GM19452 (cell line): ENCODE measurements around the gene KRTAP10-4.
"Not testable (repeated sequence)": the region's sequence is repeated elsewhere in the genome, so short reads cannot be mapped to it uniquely, and the experiment has no call there.

ENCODE experiments used
- ATAC-seq: cut with Tn5 transposase; IDR thresholded peaks from one replicate; pipeline ENCODE4 v1.9.1; 2021; ENCODE audit not compliant: unreplicated experiment

Gene KRTAP10-4

DNA sequence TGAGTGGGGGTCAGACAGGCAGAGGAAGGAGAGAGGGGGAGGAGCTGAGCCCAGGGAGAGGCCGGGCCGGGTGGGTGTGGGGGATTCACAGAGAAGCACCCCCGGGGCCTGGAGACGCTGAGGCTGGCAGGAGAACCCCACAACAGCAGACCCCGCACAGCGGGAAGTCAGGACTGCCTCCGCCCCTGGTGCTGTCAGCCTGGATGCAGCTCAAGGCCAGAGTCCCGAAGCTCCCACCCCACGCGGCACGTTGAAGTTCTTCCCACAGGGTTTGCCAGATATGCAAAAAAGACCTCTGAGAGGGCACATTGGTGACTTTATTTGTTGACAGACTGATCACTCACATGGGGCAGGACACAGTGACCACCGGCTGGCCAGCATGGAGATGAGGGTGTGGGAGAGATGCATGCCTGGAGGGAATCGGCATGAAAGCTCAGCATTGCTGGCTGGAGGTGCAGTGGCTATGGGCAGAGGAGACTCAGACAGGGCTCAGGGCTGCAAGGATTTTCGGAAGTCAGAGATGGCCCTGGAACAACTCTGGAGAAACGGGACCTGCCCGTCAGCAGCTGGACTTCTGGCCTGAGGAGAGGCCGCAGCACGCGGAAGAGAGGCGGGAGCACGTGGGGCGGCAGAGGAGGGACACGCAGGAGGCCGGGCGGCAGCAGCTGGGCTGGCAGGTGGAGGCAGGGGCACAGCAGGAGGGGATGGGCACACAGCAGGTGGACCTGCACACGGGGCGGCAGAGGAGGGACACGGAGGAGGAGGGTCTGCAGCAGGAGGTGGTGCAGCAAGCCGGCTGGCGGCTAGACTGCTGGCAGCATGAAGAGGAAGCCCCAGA is 15.8 kb upstream of the KRTAP10-4 start:
- ATAC-seq, result no peak

DNA sequence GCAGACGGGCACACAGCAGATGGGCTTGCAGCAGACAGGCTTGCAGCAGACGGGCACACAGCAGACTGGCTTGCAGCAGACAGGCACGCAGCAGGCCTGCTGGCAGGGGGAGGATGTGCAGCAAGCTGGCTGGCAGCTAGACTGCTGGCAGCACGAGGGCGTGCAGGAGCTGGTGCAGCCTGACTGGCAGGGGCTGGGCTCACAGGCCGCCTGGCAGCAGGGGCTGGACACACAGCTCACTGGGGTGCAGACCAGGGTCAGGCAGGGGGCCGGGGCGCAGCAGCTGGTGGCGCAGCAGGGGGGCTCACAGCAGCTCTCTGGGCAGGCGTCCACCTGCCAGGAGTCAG is 15.2 kb upstream of the KRTAP10-4 start:
- ATAC-seq, result not testable (repeated sequence)

DNA sequence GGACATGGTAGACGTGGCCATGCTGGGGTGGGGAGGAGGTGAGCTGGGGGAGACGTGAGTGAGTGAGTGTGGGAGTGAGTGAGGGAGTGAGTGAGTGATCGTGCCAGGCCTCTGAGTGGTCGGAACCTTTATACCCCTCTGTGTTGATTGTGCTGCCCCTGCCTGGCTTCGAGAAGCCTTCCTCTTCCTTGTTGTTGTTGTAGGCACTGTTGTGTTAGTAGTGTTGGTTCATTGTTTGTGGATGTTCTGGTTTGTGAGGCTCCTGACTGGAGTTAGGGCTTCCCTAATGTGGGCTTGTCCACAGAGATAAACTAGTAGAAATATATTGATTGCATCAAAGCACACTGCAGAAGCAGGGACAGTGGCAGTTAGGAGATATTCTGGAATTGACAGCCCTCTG is 14.8 kb upstream of the KRTAP10-4 start, which contains the start of gene KRTAP10-3:
TSS of gene KRTAP10-3 (minus strand) at position 101 of the 400 bp plus-strand sequence. CDS start at position 21, 80 bp downstream.
- ATAC-seq, result no peak

DNA sequence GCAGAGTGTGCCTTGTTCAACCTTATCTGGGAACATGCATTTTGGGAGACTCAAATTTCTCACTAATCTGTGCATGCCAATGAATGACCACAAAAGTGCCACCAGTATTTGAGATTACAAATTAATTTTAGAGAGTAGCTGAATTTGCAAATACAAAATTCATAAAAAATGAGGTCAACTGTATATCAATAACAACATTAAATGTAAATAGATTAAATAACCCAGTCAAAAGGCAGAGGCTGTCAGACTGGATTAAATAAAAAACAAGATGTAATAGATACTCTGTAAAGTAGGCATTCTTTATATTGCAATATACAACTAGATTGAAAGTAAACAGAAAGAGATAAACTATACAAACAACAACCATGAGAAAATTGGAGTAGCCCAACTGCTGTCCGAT is 9.4 kb upstream of the KRTAP10-4 start:
- no peak for ATAC-seq

DNA sequence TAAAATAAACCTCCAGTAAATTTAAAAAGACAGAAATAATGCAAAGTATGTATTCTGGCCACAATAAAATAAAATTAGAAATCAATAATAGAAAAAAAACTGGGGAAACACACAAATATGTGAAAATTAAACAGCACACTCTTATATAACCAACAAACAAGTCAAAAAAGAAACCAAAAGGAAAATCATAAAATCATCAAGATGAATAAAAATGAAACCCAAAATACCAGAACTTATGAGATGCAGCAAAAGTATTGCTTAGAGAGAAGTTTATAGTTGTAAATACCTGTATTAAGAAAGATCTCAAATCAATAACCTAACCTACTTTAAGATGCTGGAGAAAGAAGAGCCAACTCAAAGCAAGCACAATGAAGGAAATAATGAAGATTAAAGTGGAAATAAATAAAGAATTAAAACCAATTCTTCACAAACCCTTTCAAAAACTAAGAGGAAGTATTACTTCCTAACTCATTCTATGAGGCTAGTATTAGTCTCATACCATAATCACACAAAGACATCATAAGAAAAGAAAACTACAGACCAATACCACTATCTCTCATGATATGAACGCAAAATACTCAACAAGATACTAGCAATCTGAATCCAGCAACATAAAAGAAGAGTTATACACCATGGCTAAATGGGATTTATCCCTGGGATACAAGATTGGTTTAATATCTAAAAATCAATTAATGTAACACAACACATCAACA is 8.5 kb upstream of the KRTAP10-4 start:
- no peak for ATAC-seq

DNA sequence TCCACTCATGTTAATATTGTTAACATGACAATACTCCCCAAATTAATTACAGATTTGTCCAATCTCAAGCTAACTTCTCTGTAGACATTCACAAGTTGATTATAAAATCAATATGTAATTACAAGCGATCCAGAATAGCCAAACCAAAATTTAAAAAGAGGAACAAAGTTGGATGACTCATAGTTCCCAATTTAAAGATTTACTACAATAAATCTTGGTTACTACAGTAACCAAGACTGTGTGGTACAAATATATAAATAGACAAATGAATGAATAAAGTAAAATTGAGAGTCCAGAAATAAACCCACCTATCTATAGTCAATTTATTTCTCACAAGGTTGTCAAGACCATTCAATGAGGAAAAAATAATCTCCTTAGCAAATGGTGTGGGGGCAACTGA is 7.1 kb upstream of the KRTAP10-4 start:
- no peak for ATAC-seq

DNA sequence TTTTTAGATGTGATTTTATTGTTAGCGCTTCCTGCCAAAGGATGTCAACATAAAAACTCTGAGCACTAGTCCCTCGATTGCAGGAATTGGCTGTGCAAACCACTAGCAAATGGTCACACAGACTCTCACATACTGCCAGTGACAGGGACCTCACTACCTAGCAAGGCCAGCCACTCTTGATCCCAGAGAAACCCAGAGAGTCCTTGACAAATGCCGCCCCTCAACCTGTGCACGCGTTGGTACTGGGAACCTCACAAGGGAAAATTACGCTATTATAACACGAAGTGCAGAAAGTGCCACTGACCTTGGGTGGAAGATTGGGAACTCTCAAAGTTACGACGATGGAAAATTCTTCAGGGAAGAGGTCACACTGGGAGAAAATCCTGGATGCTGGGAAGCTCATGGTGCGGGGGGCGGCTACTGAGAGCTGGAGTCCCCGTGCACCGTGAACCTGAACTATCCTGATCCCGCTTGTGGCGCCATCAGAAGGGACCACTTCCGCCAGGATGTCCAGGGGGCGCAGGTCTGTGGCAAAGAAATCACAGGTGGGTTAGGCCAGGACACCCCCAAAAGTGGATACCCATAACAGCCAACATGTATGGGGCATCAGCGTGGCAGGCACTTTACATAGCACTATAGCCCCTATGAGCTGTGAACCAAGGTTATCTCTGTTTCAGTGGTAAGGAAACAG is 5.9 kb upstream of the KRTAP10-4 start:
- no peak for ATAC-seq

DNA sequence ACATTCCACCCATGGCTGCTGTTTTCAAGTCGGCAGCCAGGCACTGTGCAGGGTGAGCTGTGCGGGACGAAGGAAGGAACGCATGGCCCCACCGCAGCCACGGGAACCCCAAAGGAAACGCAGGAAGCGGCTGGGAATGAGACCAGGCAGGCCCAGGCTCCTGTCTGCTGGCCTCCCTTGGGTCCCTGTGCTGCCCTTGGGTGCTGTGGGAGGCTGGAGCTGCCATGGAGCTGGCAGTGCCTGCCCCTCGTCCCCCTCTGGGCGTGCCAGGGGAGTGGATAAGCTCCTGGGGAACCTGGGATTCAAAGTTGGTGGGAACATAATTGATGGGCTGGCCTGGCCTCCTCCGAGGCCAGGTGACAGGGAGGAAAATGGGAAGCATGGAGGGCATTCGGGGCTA is 5.3 kb upstream of the KRTAP10-4 start:
- no peak for ATAC-seq

DNA sequence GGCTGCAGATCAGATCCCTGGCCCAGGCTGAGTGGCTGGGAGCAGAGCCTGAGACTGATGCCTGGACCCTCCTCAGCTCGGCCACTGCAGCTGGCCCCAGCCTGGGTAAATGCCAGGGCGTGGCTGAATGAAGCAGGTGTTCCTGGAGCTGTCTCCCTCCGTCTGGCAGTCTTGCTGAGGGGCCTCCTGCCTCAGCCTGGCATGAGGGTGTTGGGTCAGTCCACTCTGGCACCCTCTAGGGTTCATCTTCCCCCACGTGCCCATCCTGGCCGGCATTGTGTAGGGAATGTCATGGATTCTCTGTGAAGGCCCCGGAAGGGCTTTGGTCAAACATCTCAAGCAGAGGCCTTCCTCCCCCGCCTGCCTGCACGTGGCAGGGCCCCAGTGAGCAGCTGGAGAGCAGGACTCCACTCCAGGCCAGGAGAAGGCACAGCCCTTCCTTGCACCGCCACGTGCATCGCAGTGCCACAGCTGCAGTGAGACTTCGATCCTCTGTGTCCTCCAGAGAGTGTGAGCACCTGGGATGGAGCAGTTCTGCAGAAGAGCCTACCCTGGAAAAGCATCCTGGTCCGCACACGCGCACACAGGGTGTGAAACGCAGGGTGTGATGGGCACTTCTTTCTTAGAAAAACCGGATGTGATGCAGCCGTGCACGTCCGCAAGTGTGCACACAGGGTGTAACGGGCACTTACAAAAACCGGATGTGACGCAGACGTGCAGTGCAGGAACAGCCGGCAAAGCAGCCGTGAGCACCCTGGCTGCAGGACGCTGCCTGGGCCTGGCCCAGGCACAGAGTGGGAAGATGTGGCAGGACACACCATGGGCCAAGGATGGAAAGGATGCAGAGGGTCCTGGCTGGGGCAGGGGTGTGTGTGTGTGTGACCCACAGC is 4.6 kb upstream of the KRTAP10-4 start:
- no peak for ATAC-seq

DNA sequence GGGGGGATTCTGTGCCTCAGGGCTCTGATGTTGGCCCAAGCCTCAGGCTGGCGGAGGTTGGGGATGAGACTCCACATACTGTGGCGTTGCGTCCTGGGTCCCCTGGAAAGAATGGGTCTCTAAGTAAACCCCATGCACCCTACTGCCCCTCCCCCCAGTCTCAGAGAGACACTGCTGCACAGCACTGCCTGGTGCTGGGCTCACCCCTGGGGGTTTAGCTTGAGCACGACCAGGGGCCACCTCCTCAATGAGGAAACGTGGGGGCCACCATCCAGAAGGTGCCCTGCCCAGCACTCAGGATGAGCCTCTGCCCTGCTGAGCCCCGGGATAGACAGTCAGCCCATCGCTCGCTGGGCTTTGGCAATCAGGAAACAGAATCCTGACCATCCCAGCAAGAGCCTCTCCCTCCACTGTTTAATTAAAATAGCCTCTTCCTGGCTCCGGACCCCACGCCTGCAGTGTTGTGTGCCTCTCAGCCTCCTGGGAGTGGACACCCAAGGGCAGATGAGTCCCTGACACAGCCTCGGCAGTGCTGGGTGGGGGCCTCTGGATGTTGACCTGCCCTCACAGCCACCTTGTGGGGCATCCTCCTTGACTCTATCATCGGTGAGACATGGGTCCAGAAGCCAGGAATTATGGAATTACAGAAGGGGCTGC is 3.5 kb upstream of the KRTAP10-4 start:
- no peak for ATAC-seq

DNA sequence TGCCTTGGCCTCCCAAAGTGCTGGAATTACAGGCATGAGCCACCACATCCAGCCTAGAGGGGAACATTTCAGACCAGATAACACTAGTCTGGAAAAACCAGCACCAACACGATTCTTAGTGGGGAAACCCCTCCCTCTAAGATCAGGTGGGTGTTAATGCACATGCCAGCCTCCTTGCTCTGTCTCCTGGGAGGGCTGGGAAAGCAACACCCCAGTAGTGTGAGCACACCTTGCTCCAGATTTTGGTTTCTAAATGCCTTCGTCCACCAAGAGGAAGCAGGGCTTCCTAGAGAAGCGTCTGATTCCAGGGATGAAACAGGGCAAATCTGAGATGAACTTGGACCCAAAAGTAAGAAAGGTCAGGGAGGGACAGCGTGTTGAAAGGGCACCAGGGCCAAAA is 2.2 kb upstream of the KRTAP10-4 start:
- no peak for ATAC-seq

DNA sequence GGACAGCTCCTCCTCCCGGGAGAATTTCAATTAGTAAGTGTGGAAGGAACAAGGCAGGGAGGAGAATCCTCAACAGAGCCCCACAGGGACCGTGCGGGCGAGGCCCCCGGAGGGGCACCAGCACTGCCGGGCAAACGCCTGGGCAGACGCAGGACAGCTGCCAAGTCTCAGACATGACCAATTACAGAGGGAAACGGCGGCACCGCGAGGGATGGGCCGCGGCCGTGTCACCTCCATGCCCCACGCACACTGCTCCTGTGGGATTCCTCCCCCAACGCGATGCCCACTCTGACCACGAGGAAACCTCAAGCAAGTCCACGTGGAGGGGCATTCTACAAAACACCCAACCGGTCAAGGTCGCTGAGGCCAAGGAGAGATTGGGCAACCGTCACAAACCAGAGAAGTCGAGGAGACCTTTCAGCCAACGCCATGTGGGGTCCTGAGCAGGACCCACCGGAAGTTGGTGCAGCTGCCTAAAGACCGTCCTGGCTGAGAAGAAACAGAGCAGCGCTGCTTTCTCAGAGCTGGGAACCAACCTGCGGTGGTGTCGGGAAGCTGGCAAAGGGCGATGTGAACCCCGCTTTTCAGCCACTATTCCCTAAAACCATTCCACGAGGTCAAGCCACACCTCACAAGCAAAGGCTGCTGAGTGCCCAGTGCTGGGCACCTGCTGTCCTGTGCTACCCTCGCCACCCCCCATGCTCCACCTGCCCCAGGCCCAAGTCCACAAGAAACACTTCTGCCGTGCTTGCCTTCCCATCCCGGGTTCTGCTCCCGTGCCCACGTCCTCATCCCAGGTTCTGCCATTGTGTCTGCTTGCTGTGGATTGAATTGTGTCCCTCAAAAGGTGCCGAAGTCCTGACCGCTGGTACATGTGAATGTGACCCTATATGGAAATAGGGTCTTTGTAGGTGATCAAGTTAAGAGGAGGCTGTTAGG is 1.4 kb upstream of the KRTAP10-4 start:
- ATAC-seq, result no peak

DNA sequence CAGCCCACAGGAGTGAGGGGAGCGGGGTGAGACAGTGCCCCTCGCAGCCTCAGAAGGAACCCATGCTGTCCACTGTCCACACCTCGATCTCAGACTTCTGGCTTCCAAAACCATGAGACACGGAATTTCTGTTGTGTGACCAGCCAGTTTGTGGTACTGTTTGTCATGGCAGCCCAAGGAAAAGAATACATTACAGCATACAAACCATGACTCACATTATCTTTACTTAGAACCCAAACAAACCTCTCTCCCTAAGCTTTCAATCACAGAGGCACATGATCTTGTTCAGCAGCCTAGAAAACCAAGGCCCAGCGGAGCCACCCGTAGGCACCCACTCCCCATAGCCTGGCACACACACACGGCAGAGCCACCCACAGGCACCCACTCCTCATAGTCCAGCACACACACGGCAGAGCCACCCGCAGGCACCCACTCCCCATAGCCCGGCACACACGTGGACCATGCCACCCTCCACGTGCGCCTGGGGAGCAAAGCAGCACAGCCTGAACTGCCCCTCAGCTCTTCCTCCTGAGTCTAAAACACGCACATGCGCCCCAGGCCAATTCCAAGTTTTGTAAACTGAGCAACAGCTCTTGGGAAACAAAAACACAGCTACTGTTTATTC is 458 bp upstream of the KRTAP10-4 start:
- ATAC-seq, result no peak

DNA sequence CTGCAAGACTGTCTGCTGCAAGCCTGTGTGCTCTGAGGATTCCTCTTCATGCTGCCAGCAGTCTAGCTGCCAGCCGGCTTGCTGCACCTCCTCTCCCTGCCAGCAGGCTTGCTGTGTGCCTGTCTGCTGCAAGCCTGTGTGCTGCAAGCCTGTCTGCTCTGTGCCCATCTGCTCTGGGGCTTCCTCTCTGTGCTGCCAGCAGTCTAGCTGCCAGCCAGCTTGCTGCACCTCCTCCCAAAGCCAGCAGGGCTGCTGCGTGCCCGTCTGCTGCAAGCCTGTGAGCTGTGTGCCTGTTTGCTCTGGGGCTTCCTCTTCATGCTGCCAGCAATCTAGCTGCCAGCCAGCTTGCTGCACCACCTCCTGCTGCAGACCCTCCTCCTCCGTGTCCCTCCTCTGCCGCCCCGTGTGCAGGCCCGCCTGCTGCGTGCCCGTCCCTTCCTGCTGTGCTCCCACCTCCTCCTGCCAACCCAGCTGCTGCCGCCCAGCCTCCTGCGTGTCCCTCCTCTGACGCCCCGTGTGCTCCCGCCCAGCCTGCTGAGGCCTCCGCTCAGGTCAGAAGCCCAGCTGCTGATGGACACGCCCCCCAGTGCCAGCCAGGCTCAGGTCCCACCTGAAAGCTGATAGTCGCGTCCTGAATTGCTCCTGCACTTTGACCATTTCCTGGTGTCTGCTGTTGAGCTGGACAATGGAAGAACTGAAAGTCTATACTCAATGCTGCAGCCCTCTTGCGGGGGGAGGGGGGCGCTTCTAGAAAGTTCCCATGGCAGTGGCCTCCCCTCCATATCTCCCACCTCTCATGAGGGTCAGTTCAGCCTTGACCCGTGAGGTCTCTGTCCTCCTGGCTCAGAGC is 1.2 kb downstream of the KRTAP10-4 start:
- no peak for ATAC-seq

DNA sequence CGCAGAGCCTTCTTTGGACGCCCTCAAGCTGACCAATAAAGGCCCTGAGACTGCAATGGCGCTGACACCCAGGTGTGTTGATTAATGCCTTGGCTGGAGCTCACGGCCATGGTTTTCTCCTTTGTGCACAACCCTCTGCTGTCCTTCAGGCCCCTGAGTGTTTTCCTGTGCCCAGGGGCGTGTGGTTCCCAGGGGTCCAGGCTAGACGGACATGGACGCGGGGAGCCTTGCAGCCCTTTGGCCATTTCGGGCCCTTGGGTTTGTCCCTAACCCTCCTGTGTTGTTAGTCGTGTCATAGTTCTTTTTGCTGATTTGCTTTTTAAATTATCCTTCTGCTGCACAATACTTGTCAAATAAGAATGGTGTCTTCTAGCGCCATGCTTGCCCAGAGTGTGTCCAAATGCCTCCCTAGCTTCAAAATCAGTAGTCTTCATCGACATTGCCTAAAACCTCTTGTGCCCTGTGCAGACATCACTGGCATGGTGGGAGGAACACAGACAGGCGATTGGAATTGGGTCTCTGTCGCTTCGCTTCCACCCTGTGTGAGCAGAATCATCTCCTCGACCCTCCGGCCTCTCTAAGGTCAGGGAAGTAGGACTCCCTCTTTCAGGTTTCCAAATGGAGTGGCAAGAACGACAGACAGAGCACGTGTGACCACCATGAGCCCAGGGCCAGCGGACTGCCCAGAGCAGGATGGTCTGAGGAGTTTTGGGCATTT is 1.9 kb downstream of the KRTAP10-4 start:
- ATAC-seq, result no peak

DNA sequence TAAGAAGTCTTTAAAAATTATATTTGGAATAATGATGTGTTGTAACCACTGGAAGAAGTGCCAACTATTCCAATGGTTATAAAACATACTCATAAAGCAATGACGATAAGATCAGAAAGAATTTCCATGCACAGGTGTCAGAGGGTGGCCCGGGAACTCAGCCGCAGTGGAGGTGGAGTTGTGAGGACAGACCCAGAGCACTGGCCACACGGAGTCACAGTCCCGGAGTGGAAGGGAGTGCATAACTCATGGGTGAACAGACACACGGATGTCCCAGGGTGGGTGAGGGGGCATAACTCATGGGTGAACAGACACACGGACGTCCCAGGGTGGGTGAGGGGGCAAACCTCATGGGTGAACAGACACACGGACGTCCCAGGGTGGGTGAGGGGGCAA is 2.5 kb downstream of the KRTAP10-4 start:
- no peak for ATAC-seq

DNA sequence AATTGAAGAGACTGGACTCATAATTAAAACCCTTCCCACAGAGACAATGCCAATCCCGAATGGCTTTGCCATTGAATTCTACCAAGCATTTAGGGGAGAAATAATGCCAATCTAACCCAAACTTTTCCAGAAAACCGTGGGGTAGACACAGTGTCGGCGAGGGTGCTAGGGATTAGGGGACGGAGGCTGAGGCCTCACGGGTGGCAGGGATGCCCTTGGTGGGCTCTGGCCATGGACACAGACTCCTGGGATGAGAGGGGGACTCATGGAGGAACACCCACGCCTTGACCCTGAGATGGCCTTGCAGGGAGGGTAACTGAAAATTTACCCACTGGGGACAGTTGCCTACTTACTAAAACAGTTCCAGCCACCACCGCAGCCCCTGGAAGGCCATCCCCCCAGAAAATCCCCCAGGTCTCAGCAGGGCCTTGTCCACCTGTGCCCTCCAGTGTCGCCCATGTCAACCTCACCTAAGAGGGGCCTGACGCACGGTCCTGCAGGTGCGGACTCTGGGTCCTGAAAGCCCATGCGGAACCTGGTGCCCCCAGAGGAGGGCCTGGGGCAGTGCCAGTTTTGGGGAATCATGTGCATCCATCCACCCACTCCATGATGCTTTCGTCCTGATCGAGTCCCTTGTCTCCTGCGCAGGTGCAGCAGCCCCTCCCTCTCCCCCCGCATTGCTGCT is 5.0 kb downstream of the KRTAP10-4 start:
- ATAC-seq, result no peak
